Measurements from ENCODE around the gene KCNAB1.

GRCh38 chr3:156172536-156172935 is 52.2 kb downstream of the KCNAB1 start:
- TF ChIP-seq TCF12 (IDR thresholded peaks at IDR 0.05; ENCODE audit: low read depth, low read length): no peak
- no peak for TF ChIP-seq CTCF (IDR thresholded peaks at IDR 0.05; ENCODE audit: control extremely low read depth in 1 of 3, insufficient read depth in 1 of 3, low read depth in 1 of 3, low read length in 3 of 3)
- no peak for TF ChIP-seq NRF1 (IDR thresholded peaks at IDR 0.05; ENCODE audit: low read depth, low read length)

All from H1 (cell line).